ENCODE measurements around the gene MOCS3.

GRCh38 chr20:50980851-50981713, 22.5 kb downstream of the MOCS3 start:
- TF ChIP-seq POLR2A (IDR thresholded peaks at IDR 0.05) (no peak), CTCF (IDR thresholded peaks at IDR 0.05) (peak in 5 of 7 experiments; percentile 22 to 80 (median 69))
